Activated CD8-positive, alpha-beta T cell treated with anti-CD3 and anti-CD28 coated beads for 36 hours (primary cell): ENCODE measurements around the gene COL18A1. TPM values are rescaled to one million over a fixed set of nuclear protein-coding genes. Genes with fewer than 3 reads are reported as not detected.

ENCODE experiments used
- ATAC-seq: fragments of 200-7000 bp; cut with Tn5 transposase; one replicate; pipeline ENCODE4 v1.10.0; 2021; ENCODE audit warnings: mild to moderate bottlenecking, moderate library complexity
- CTCF ChIA-PET: fragments of 350-600 bp; sonication (Branson Sonifier 250); formaldehyde crosslinking; loops from one replicate; lab custom pipeline; 2021; ENCODE audit warnings: antibody characterized with exemption; lab: Charles Lee
- POLR2A ChIA-PET: fragments of 350-600 bp; sonication (Branson Sonifier 250); formaldehyde crosslinking; loops from one replicate; lab custom pipeline; 2021; ENCODE audit warnings: antibody characterized with exemption; lab: Charles Lee
- DNase-seq: peaks from one replicate; pipeline ENCODE4 v3.0.0-alpha.2; 2020
- H3K27ac Mint-ChIP-seq: one replicate; pipeline ENCODE4 v1.8.0; 2021; ENCODE audit warnings: mild to moderate bottlenecking, mixed read lengths
- H3K27me3 Mint-ChIP-seq: one replicate; pipeline ENCODE4 v1.8.0; 2021; ENCODE audit warnings: mixed read lengths
- H3K36me3 Mint-ChIP-seq: one replicate; pipeline ENCODE4 v1.8.0; 2021; ENCODE audit warnings: low read depth, mixed read lengths
- H3K4me1 Mint-ChIP-seq: one replicate; pipeline ENCODE4 v1.8.0; 2021; ENCODE audit warnings: low read depth, mixed read lengths
- H3K4me3 Mint-ChIP-seq: one replicate; pipeline ENCODE4 v1.8.0; 2021; ENCODE audit warnings: mild to moderate bottlenecking, moderate library complexity, mixed read lengths
- H3K9me3 Mint-ChIP-seq: one replicate; pipeline ENCODE4 v1.8.0; 2021; ENCODE audit warnings: mixed read lengths
- intact Hi-C: fragments of 100-400 bp; cut with micrococcal nuclease; formaldehyde crosslinking; loops from one replicate; pipeline ENCODE4 v1.10.0; 2022
- total RNA-seq, 2 experiments: library from RNA; stranded (reverse); gene quantifications; one replicate each; pipeline ENCODE4 v1.2.3, GENCODE V29; 2021
- TF ChIP-seq, protein P1 (sequence below): fragments of 200-600 bp; IDR thresholded peaks from one replicate; pipeline ENCODE4 v1.8.0; 2022; ENCODE audit warnings: antibody characterized with exemption, mild to moderate bottlenecking

COL18A1 gene
- total RNA-seq, 2 experiments from 2014 or later = 9.4 to 9.7 TPM

DNA sequence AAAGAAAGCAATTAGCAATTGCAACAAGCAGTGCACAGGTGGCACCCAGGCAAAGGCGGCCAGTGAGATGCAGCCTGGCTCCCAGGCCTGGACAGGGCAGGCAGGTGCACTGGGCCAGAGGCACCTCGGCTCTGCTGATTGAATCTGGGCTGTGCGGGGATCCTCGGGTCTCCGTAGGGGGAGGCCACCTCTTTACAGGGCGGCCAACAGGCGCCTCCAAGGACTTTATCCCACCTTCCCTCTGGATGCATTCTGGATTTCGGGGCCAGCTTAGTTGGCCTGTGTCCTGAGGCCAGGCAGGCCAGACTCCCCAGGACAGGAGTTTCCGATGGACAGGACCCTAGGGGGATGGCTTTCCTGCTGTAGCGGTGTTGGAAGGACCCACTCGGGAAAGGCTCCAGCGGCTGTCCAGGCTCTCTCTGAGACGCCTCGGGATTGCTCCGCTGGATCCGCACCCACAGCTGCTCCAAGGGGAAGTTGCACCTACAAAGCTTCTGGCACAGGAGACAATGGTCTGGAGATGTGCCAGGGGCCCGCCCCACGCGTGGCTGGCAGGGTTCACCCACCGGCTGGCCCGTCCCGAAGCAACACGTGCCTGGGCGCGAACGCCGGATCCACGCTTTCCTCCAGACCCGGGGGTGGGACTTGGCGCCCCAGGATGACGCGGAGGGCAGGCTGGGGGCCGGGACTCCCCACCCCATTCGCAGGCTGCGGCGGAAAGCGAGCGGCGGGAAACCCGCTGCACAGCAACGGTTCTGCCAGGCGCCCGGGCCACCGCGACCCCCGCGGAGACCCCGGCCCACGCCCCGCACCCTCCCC lies 136.5 kb downstream of the COL18A1 start:
- DNase-seq = peak; percentile 87
- Mint-ChIP-seq H3K27ac (peak overlapping the region; percentile 83), H3K36me3 (peaks cover 20% of the 10 kb centered on the region), H3K9me3 (no peaks in the 10 kb centered on the region), H3K4me3 (peak overlapping the region; percentile 84), H3K27me3 (no peaks in the 10 kb centered on the region), H3K4me1 (peaks cover 22% of the 10 kb centered on the region)
- POLR2A ChIA-PET = interaction anchor here (0.7 to 1.2 kb wide), 3 partner anchors 25 to 62 kb away, joined by 3 to 5 read pairs (median 4); no protein-coding TSS in a partner anchor
- intact Hi-C loops = no loop called here
- TF ChIP-seq, protein P1, sequence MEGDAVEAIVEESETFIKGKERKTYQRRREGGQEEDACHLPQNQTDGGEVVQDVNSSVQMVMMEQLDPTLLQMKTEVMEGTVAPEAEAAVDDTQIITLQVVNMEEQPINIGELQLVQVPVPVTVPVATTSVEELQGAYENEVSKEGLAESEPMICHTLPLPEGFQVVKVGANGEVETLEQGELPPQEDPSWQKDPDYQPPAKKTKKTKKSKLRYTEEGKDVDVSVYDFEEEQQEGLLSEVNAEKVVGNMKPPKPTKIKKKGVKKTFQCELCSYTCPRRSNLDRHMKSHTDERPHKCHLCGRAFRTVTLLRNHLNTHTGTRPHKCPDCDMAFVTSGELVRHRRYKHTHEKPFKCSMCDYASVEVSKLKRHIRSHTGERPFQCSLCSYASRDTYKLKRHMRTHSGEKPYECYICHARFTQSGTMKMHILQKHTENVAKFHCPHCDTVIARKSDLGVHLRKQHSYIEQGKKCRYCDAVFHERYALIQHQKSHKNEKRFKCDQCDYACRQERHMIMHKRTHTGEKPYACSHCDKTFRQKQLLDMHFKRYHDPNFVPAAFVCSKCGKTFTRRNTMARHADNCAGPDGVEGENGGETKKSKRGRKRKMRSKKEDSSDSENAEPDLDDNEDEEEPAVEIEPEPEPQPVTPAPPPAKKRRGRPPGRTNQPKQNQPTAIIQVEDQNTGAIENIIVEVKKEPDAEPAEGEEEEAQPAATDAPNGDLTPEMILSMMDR = no peak
- ATAC-seq = peak; percentile 78
- CTCF ChIA-PET = no interaction called here

DNA sequence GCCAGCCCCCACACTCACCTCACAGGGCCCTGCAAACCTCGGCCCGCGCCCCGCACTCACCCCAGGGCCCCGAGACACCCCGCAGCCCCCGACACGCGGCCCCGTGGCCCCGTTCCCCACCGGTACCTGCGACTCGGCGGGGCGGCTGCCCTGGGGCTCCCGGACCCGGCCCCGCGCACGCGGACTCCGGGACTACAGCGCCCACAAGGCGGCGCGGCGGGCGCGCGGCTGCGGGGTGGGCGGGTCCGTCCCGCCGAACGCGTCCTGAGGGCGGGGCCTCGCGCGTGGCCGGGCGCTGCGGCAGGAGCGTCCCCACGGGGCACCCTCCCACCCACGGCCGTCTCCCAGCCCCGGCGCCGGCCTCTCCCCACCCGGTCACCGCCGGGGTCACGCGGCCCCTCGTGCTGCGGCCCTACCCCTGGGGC lies 137.3 kb downstream of the COL18A1 start, which contains the start of gene SLC19A1:
TSS of gene SLC19A1 (minus strand) at position 199 of the 425 bp plus-strand sequence. CDS start 4,481 bp downstream, outside the sequence.
- TF ChIP-seq, protein P1 = peak; percentile 35
- DNase-seq (peak; percentile 75), ATAC-seq (peak; percentile 86)
- CTCF ChIA-PET = no interaction called here
- Mint-ChIP-seq H3K27me3 (no peaks in the 10 kb centered on the region), H3K4me3 (peak within 1 kb of the TSS; percentile 84), H3K9me3 (no peaks in the 10 kb centered on the region), H3K27ac (peak within 1 kb of the TSS; percentile 83), H3K36me3 (peaks cover 16% of the 10 kb centered on the region), H3K4me1 (peaks cover 20% of the 10 kb centered on the region)
- intact Hi-C loops = no loop called here
- POLR2A ChIA-PET = interaction anchor here (1.7 kb wide), 1 partner anchor 50 kb away, joined by 5 read pairs; no protein-coding TSS in a partner anchor

DNA sequence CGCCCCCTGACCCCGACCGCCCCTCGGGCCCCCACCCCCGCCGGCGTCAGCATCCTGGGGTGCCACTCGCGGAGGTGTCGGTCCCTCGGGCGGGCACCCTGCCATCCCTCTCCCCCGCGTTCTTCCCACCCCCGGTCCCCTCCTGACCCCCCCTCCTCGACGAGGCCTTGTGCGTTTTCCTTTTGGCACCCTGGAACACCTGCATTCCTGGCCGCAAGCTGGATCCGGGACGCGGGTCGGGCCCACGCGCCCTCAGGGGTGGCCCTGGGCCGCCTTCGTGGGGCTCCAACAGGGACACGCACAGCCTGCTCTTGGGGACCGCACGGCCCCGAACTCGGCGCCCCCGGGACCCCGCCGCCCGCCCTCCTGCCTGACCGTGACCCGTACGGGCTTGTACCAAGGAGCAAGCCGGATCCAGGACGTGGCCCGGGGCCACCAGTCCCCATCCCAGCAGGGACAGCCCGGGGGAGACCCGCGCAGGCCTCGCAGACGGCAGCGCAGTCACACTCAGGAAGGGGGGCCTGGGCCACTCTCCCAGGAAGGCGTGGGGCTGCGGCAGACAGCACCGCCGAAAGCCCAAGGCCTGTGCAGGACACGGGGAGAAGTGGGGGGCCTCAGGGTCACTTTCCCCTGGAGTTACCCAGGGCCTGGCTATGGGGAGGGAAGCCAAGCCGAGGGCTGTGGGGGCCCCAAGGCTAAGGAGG lies 137.9 kb downstream of the COL18A1 start:
- POLR2A ChIA-PET = interaction anchor here (1.3 to 1.7 kb wide), 2 partner anchors 49 to 226 kb away, joined by 3 to 5 read pairs; no protein-coding TSS in a partner anchor
- ATAC-seq = peak; percentile 21
- peak overlapping the region; percentile 63 for H3K27ac Mint-ChIP-seq

DNA sequence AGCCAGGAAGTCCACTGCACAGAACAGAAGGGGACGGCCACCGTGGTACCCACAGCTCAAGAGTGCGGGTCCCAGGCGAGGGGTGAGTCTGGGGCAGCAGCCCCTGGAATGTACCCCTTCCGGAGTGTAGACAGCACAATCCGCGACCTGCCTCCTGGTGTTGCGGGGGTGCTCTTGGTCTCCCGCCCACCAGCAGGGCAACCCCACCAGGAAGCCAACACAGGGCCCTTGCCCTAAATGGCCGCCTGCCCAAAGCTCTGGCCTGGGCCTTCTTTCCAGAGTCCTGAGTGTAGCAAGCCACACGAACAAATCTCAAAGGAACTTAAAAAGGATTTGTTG lies 138.4 kb downstream of the COL18A1 start:
- peak; percentile 20 for DNase-seq
- peak overlapping the region; percentile 65 for H3K4me3 Mint-ChIP-seq
- peaks cover 11% of the 10 kb centered on the region for H3K36me3 Mint-ChIP-seq
- intact Hi-C loops = no loop called here
- CTCF ChIA-PET = interaction anchor here (1.2 kb wide), 1 partner anchor 22 kb away, joined by 3 read pairs; no protein-coding TSS in a partner anchor
- peaks cover 20% of the 10 kb centered on the region for H3K4me1 Mint-ChIP-seq
- no peaks in the 10 kb centered on the region for H3K27me3 Mint-ChIP-seq
- H3K9me3 Mint-ChIP-seq = no peaks in the 10 kb centered on the region
- POLR2A ChIA-PET = interaction anchor here (0.9 to 1.7 kb wide), 4 partner anchors 9 to 225 kb away, joined by 3 to 5 read pairs (median 3); no protein-coding TSS in a partner anchor
- no peak overlapping the region for H3K27ac Mint-ChIP-seq
- TF ChIP-seq, protein P1 = no peak
- peak; percentile 2 for ATAC-seq

More for the DNA sequence above, 137.9 kb downstream of the COL18A1 start:
- H3K4me3 Mint-ChIP-seq = peak overlapping the region; percentile 65
- DNase-seq = peak; percentile 20
- TF ChIP-seq, protein P1 = no peak
- intact Hi-C loops = no loop called here
- H3K27me3 Mint-ChIP-seq = no peaks in the 10 kb centered on the region
- H3K4me1 Mint-ChIP-seq = peaks cover 20% of the 10 kb centered on the region
- CTCF ChIA-PET = interaction anchor here (1.2 kb wide), 1 partner anchor 21 kb away, joined by 3 read pairs; no protein-coding TSS in a partner anchor
- no peaks in the 10 kb centered on the region for H3K9me3 Mint-ChIP-seq
- peaks cover 13% of the 10 kb centered on the region for H3K36me3 Mint-ChIP-seq
